Effector memory CD4-positive, alpha-beta T cell (primary cell): ENCODE data around the gene JSRP1.

Source experiments
- DNase-seq, 3 donors: peaks; one replicate each; pipeline ENCODE4 v3.0.0-alpha.2; 2020
- H3K27ac ChIP-seq: 2 replicates; pipeline ENCODE4 v1.7.0; 2013; ENCODE audit warnings: mild to moderate bottlenecking, low read length, moderate library complexity; ENCODE audit not compliant: insufficient read depth, poor library complexity, severe bottlenecking
- H3K27me3 ChIP-seq: replicated peaks from 2 replicates; pipeline ENCODE4 v1.7.0; 2013; ENCODE audit warnings: mild to moderate bottlenecking, low read length; ENCODE audit not compliant: insufficient read depth, control insufficient read depth, poor library complexity, severe bottlenecking
- H3K36me3 ChIP-seq: 2 replicates; pipeline ENCODE4 v1.7.0; 2013; ENCODE audit warnings: mild to moderate bottlenecking, low read length, moderate library complexity; ENCODE audit not compliant: control insufficient read depth, insufficient read depth
- H3K4me1 ChIP-seq: 2 replicates; pipeline ENCODE4 v1.7.0; 2013; ENCODE audit warnings: low read length, mild to moderate bottlenecking; ENCODE audit not compliant: control insufficient read depth, insufficient read depth, poor library complexity, severe bottlenecking
- H3K4me3 ChIP-seq: 2 replicates; pipeline ENCODE4 v1.7.0; 2013; ENCODE audit warnings: low read length, low read depth, mild to moderate bottlenecking; ENCODE audit not compliant: insufficient read depth, poor library complexity, severe bottlenecking
- H3K9me3 ChIP-seq: 2 replicates; pipeline ENCODE4 v1.7.0; 2013; ENCODE audit warnings: mild to moderate bottlenecking, low read length, moderate library complexity; ENCODE audit not compliant: control insufficient read depth

JSRP1 gene

GRCh38 chr19:2207008-2207407 lies 49.2 kb downstream of the JSRP1 start:
- no peaks in the 10 kb centered on the region for H3K27me3 ChIP-seq
- H3K4me3 ChIP-seq = no peak overlapping the region

GRCh38 chr19:2202366-2202765 lies 53.9 kb downstream of the JSRP1 start:
- DNase-seq = no peak
- Histone ChIP-seq H3K36me3 (peaks cover 15% of the 10 kb centered on the region), H3K4me3 (no peak overlapping the region), H3K27me3 (no peaks in the 10 kb centered on the region), H3K27ac (no peak overlapping the region), H3K9me3 (no peaks in the 10 kb centered on the region), H3K4me1 (no peaks in the 10 kb centered on the region)

More at GRCh38 chr19:2207008-2207407, 49.2 kb downstream of the JSRP1 start:
- H3K4me1 ChIP-seq = no peaks in the 10 kb centered on the region
- peaks cover 29% of the 10 kb centered on the region for H3K36me3 ChIP-seq
- no peaks in the 10 kb centered on the region for H3K9me3 ChIP-seq
- no peak for DNase-seq
- no peak overlapping the region for H3K27ac ChIP-seq
